ENCODE data around the gene ELL. TPM values are rescaled to one million over a fixed set of nuclear protein-coding genes. Genes with fewer than 3 reads are reported as not detected.
A peak's percentile ranks its signal among the peaks of the same experiment; 100 is the strongest.

The ELL gene
- total and polyA plus RNA-seq, 9 of the 15 experiments (the other 6 are each of a cell fraction or from before 2014, with no cell fraction given) = 0.24 to 22.5 (median 4.1) TPM

GRCh38 chr19:18541992-18542940 is 20.4 kb upstream of the ELL start (continued):
- peak; percentile 37; the same call in 1 of the 2 replicates for TF ChIP-seq DMBX1 (CRISPR knock-in tag; IDR thresholded peaks at IDR 0.05; ENCODE audit: borderline replicate concordance)
- TF ChIP-seq HINFP (tag; conservative IDR thresholded peaks at IDR 0.05; ENCODE audit: low read depth) = no peak

- in situ Hi-C loops (cut with MboI) (no loop called here), intact Hi-C loops (cut with micrococcal nuclease) (loop anchor here (5.0 kb wide), 1 partner anchor 136 kb away; no protein-coding TSS in a partner anchor)
- H3K79me2 ChIP-seq (ENCODE audit: control insufficient read depth, insufficient read depth, low read length) = peaks cover 21% of the 10 kb centered on the region
- H3K9me3 ChIP-seq (replicated peaks; ENCODE audit: control insufficient read depth, insufficient read depth, low read depth, low read length) = no peaks in the 10 kb centered on the region
- FAIRE-seq = no peak
- 0 out of 2 replicates have a peak overlapping the region, but pooled peaks have one; percentile 91 for H3K4me2 ChIP-seq (ENCODE audit: insufficient read depth, low read length)
- POLR2A ChIA-PET = interaction anchor here (0.7 to 1.6 kb wide), 3 partner anchors 10 to 105 kb away, joined by 3 to 9 read pairs (median 8); partner anchors contain the start of gene ELL
- no peak overlapping the region for H3K27ac ChIP-seq (ENCODE audit: extremely low read depth, low read depth, low read length)
- 84% methylated on average over 13 of the region's 21 CpGs for WGBS (ENCODE audit: insufficient coverage, low coverage, missing lambda C conversion rate)
- H3K4me3 ChIP-seq = no peak overlapping the region
- peaks cover 50% of the 10 kb centered on the region for H3K36me3 ChIP-seq (ENCODE audit: control insufficient read depth, insufficient read depth, low read length)
- H2AFZ ChIP-seq (ENCODE audit: low read depth, low read length) = no peak overlapping the region
- peaks cover 3% of the 10 kb centered on the region; the same call in 1 of the 2 replicates for H4K20me1 ChIP-seq (replicated peaks; ENCODE audit: control insufficient read depth, insufficient read depth, low read length)
- H3K9ac ChIP-seq (ENCODE audit: insufficient read depth in 1 of 2, low read depth in 2 of 2, low read length in 2 of 2) = peak overlapping the region in 1 of 2 experiments; percentile 56; a peak in 2 of 4 replicates
- peaks cover 18 to 42% of the 10 kb centered on the region in 2 experiments for H3K4me1 ChIP-seq (replicated peaks in 1 of 2; ENCODE audit: control insufficient read depth in 2 of 2, insufficient read depth in 2 of 2, low read length in 2 of 2)
- H3K27me3 ChIP-seq (ENCODE audit: control insufficient read depth in 2 of 2, insufficient read depth in 2 of 2, low read length in 2 of 2) = no peaks in the 10 kb centered on the region
- CTCF ChIA-PET (ENCODE audit: low intra/inter-chr PET ratio) = no interaction called here
- ATAC-seq = no peak
- H3K9me1 ChIP-seq (ENCODE audit: control insufficient read depth, insufficient read depth, low read length) = no peaks in the 10 kb centered on the region
- BruUV-seq (replicated peaks) = no TSS peak
- DNase-seq (ENCODE audit: extremely low read depth in 1 of 4, low spot score in 3 of 4) = peak in 1 of 4 experiments; percentile 9
- TF ChIP-seq ZFP36 (IDR thresholded peaks at IDR 0.05; ENCODE audit: low read depth, low read length, partially characterized antibody) (peak; percentile 85), HDAC1 (IDR thresholded peaks at IDR 0.05) (no peak), RBFOX2 (IDR thresholded peaks at IDR 0.05; ENCODE audit: low read depth, low read length) (0 out of 2 replicates have a peak, but pooled peaks have one; percentile 1), MAFG (tag; conservative IDR thresholded peaks at IDR 0.05) (no peak), CBX3 (IDR thresholded peaks at IDR 0.05; ENCODE audit: borderline replicate concordance in 1 of 2, low read length in 2 of 2) (peak in 1 of 2 experiments; percentile 10; a peak in 1 of 3 replicates), POLR2G (IDR thresholded peaks at IDR 0.05; ENCODE audit: low read depth, low read length) (0 out of 2 replicates have a peak, but pooled peaks have one; percentile 19), SMARCA5 (IDR thresholded peaks at IDR 0.05) (peak; percentile 69; the same call in 1 of the 2 replicates), MAX (CRISPR knock-in tag; IDR thresholded peaks at IDR 0.05) (0 out of 2 replicates have a peak, but pooled peaks have one; percentile 26), TBP (optimal IDR thresholded peaks at IDR 0.05; ENCODE audit: low read depth, low read length) (no peak), KDM1A (IDR thresholded peaks at IDR 0.05) (peak; percentile 17 to 46; a peak in 2 of 4 replicates), KDM5B (IDR thresholded peaks at IDR 0.05; ENCODE audit: insufficient replicate concordance, low read depth, low read length) (no peak), BCOR (IDR thresholded peaks at IDR 0.05) (peak; percentile 77), ZNF121 (CRISPR knock-in tag; conservative IDR thresholded peaks at IDR 0.05) (peak; percentile 92), MYC (IDR thresholded peaks at IDR 0.05; ENCODE audit: low read depth, low read length) (no peak), MYC (CRISPR knock-in tag; IDR thresholded peaks at IDR 0.05; ENCODE audit: borderline replicate concordance, low read depth) (no peak)
Observed at GRCh38 chr19:18541258-18541991, 19.6 kb upstream of the ELL start.
